Fibroblast of skin of scalp (primary cell): ENCODE results near the gene NEURL1B.

ENCODE experiments used
- DNase-seq: peaks from one replicate; pipeline ENCODE4 v3.0.0-alpha.2; 2013

NEURL1B gene

DNA sequence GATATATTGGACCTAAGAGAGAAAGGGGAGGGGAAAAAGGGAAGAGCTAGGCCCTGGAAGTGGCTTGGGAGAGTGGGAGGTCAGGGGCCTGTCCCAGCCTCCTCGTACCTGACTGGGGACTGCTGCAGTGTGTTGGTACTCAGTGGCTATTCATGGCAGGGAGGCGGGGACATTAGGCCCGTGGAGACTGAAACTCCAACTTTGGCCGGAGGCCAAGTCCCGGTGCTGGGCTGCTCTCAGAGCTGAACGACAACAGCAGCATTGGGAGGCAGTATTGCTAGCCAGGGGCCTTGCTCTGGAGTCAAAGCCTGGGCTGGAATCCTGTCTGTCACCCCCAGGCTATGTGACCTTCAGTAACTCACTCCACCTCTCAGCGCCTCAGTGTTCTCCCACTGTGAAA, 37.8 kb downstream of the NEURL1B start:
- no peak for DNase-seq

GRCh38 chr5:172679628-172680212, 38.7 kb downstream of the NEURL1B start:
- DNase-seq, result no peak

DNA sequence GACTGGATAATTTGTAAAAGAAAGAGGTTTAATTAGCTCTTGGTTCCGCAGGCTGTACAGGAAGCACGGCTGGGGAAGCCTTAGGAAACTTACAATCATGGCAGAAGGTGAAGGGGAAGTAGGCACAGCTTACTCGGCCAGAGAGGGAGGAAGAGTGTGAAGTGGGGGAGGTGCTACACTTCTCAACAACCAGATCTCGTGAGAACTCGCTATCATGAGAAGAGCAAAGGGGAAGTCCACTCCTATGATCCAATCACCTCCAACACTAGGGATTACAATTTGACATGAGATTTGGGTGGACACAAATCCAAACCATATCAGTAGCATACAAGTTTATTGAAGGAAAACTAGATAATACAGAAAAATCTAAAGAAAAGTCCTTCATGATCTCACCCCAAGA, 39.9 kb downstream of the NEURL1B start:
- DNase-seq, result no peak

GRCh38 chr5:172681421-172681820, 40.4 kb downstream of the NEURL1B start:
- no peak for DNase-seq

GRCh38 chr5:172683264-172683644, 42.2 kb downstream of the NEURL1B start:
- DNase-seq, result no peak

- DNase-seq, result peak; percentile 47
Measured at GRCh38 chr5:172683645-172684471, 42.8 kb downstream of the NEURL1B start.

GRCh38 chr5:172685091-172685490, 44.0 kb downstream of the NEURL1B start:
- DNase-seq, result no peak

DNA sequence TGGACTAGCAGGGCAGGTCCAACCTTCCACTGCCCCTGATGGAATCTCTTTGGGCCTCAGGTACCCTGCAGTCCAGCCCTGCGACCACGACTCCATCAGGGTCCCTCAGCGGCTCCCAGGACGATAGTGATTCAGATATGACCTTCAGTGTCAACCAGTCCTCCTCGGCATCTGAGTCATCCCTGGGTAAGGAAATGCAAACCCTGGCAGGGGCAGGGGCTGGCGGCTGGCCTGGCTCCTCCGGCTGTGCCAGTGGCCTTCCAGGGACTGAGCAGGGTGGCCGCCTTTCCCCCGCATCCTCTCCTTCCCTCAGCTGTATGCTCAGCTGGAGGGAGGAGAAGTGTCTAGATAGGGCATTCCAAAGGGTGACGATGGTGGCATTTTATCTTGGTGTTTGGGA, 45.0 kb downstream of the NEURL1B start:
- no peak for DNase-seq

DNA sequence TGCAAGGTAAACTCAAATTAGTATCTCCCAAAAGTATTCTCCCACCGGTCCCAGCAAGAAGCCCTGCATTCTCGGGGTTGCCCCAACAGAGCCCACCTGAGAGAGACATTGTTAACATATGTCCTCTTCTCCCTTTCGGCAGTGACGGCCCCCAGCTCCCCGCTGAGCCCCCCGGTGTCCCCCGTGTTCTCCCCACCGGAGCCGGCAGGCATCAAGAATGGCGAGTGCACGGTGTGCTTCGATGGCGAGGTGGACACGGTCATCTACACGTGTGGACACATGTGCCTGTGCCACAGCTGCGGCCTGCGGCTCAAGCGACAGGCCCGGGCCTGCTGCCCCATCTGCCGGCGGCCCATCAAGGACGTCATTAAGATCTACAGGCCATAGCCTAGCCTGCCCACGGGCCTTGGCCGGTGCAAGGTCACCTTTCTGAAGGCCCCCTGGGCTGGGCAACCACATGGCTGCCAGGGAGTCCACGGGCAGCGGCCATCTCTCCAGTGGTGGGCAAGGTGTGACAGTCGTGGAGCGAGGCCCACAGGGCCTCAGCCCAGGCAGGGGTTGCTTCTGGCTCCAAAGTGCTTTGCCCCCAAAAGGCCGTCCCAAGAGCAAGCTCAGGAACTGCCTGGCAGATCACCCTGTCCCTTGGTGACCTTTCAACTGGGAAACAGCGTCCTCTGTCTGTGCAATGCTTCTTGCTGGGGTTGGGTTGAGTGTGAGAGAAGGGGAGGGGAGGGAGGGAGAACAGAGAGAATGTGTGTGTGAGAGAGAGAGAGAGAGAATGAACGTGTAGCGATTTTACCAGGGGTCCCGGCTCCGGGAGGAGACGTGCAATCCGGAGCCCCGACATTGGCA, 45.7 kb downstream of the NEURL1B start:
- no peak for DNase-seq

- no peak for DNase-seq
Measured at GRCh38 chr5:172687940-172688339, 46.9 kb downstream of the NEURL1B start.

- no peak for DNase-seq
Measured at GRCh38 chr5:172688349-172689217, 47.5 kb downstream of the NEURL1B start.

DNA sequence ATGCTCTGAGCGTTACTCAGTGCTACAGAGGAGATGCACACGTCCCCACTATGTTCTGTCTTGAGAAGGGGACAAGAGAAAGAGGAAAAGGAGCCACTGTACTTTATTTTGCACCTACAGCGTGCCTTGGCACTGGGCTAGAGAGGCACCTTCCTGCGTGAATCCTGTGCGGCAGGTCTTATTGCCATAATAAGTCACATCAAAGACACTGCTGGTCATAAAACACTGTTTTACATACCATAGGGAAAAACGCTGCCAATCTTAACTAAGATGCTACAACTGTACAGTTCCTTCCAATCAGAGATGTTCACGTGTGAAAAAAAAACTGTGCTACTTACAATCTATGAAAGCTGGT, 48.1 kb downstream of the NEURL1B start:
- DNase-seq, result no peak

- no peak for DNase-seq
Measured at GRCh38 chr5:172689801-172690200, 48.7 kb downstream of the NEURL1B start.

GRCh38 chr5:172690258-172691075, 49.4 kb downstream of the NEURL1B start:
- no peak for DNase-seq

DNA sequence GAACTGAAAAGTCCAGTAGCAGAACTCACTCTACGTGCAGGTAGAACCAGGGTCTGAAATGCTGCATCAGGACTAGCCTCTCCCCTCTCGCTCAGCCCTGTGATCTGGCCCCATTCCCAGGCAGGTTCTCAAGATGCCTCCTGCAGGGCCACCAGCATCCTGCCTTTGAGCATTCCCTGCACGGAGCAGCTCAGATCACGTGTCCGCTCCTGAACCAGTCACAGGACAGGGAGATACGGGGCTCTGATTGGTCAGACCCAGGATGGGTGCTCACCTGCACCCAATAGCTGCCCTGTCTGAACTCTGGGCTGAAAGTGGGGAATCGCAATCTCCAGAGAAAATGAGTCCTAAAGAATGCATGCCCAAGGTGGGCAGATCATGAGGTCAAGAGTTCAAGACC, 50.8 kb downstream of the NEURL1B start:
- DNase-seq, result no peak

- DNase-seq, result no peak
Measured at GRCh38 chr5:172692451-172692850, 51.4 kb downstream of the NEURL1B start.

GRCh38 chr5:172692981-172693380, 51.9 kb downstream of the NEURL1B start:
- DNase-seq, result peak; percentile 23

DNA sequence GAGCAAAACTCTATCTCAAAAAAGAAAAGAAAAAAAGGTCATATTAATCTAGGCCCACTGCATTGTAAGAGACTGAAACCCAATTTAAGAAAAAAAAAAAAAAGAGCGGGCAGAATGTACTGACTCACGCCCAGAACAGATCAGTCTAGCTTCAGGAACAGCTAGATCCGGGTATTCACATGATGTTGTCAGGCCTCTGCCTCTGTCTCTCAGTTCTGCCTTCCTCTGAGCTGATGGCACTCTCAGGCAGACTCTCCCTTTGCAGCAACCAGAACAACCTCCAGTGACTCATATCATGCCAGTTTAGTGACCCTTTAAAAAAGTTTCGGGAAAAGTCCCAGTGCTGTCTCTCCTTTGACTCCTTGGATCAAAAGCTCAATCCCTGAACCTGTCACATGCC, 53.0 kb downstream of the NEURL1B start:
- DNase-seq, result no peak

GRCh38 chr5:172694541-172694940, 53.5 kb downstream of the NEURL1B start:
- no peak for DNase-seq

GRCh38 chr5:172695232-172696054, 54.4 kb downstream of the NEURL1B start:
- DNase-seq, result no peak
